K562 (cell line): ENCODE data around the gene SPATA21. TPM values are rescaled to one million over a fixed set of nuclear protein-coding genes. Genes with fewer than 3 reads are reported as not detected.
A peak's percentile ranks its signal among the peaks of the same experiment; 100 is the strongest.

Experiments used
- C11orf30 ChIP-seq: fragments of 450-650 bp; IDR thresholded peaks from 2 replicates; pipeline ENCODE4 v1.6.1; 2016; ENCODE audit warnings: low read depth, mild to moderate bottlenecking
- CUX1 ChIP-seq: fragments of 200-800 bp; sonication (Bioruptor generic); IDR thresholded peaks from 2 replicates; pipeline ENCODE4 v1.6.1; 2016; ENCODE audit warnings: missing genetic modification characterization, missing compliant biosample characterization
- ID3 ChIP-seq, 2 experiments: fragments of 250-450 bp in 1 of 2; fragments of 450-650 bp in 1 of 2; sonication (Bioruptor Pico) in 1 of 2; IDR thresholded peaks; 2 replicates each; pipeline versions ENCODE4 v1.6.1 to v1.8.0; 2016 to 2021; ENCODE audit warnings: mild to moderate bottlenecking in 2 of 2, moderate library complexity in 2 of 2, missing compliant biosample characterization in 1 of 2, missing genetic modification characterization in 1 of 2
- KLF6 ChIP-seq: fragments of 250-450 bp; sonication (Bioruptor Pico); IDR thresholded peaks from 2 replicates; pipeline ENCODE4 v1.4.0; 2020; ENCODE audit warnings: mild to moderate bottlenecking, moderate library complexity, borderline replicate concordance
- RB1 ChIP-seq: fragments of 450-650 bp; IDR thresholded peaks from 2 replicates; pipeline ENCODE4 v1.6.1; 2017; ENCODE audit warnings: low read depth, mild to moderate bottlenecking
- ZKSCAN1 ChIP-seq: fragments of 150-350 bp; IDR thresholded peaks from 2 replicates; pipeline ENCODE4 v1.6.1; 2016; ENCODE audit warnings: low read depth, low read length
- ZNF280A ChIP-seq: fragments of 450-650 bp; IDR thresholded peaks from 2 replicates; pipeline ENCODE4 v1.6.1; 2018; ENCODE audit warnings: mild to moderate bottlenecking, low read depth; ENCODE audit not compliant: partially characterized antibody
- ZNF407 ChIP-seq: fragments of 450-650 bp; IDR thresholded peaks from 2 replicates; pipeline ENCODE4 v1.6.1; 2016; ENCODE audit warnings: low read depth
- polyA plus RNA-seq, 8 experiments: library from polyadenylated mRNA; depleted of rRNA in 4 of 8; stranded (reverse) in 5 of 8; unstranded in 3 of 8; fragments of >200 nt; fragmentation: Nextera tagmentation in 2 of 8; fragmentation: Illumina TruSeq in 1 of 8; extraction: Ambion mirVana in 2 of 8; extraction: Trizol in 1 of 8; gene quantifications; 2 replicates each; pipeline versions ENCODE4 v1.2.1 to v1.2.3, GENCODE V29; 2011 to 2014; ENCODE audit warnings: inconsistent platforms in 1 of 8, missing spikeins in 1 of 8
- total RNA-seq, 7 experiments: library from RNA; depleted of rRNA in 6 of 7; stranded (reverse); fragments of >200 nt in 6 of 7; fragmentation: Illumina TruSeq in 2 of 7; extraction: Trizol in 2 of 7; gene quantifications; 2 replicates each; pipeline versions ENCODE4 v1.2.1 to v1.2.3, GENCODE V29; 2011 to 2021; ENCODE audit warnings: low replicate concordance in 1 of 7

SPATA21 gene
- total and polyA plus RNA-seq, 9 of the 15 experiments (the other 6 are each of a cell fraction or from before 2014, with no cell fraction given) = 0.10 to 0.36 (median 0.13) TPM; not detected in 3

- TF ChIP-seq ZNF407 = no peak
- no peak for TF ChIP-seq CUX1 (CRISPR knock-in tag)
- no peak for TF ChIP-seq ID3 (CRISPR knock-in tag; IDR thresholded peaks at IDR 0.05)
- no peak for TF ChIP-seq ID3 (tag; IDR thresholded peaks at IDR 0.05)
- TF ChIP-seq KLF6 = peak; percentile 73; the same call in 1 of the 2 replicates
- no peak for TF ChIP-seq ZKSCAN1
- TF ChIP-seq ZNF280A = no peak
- no peak for TF ChIP-seq RB1
- no peak for TF ChIP-seq C11orf30
Observed at GRCh38 chr1:16366722-16367257, 70.4 kb downstream of the SPATA21 start, which contains the start of gene SZRD1 (continued).
